SU-DHL-6 (cell line): Measurements from ENCODE around the gene TBX2.
"Not testable (repeated sequence)": the region's sequence is repeated elsewhere in the genome, so short reads cannot be mapped to it uniquely, and the experiment has no call there.

Source experiments
- H2AFZ ChIP-seq: fragments of 200-600 bp; sonication (generic); 2 replicates; pipeline ENCODE4 v1.6.1; 2014; ENCODE audit warnings: low read depth, mild to moderate bottlenecking, moderate library complexity, mixed read lengths, antibody characterized with exemption, low read length; ENCODE audit not compliant: severe bottlenecking
- H3F3A ChIP-seq: fragments of 200-600 bp; shearing (Covaris generic); 2 replicates; pipeline ENCODE4 v1.6.0; 2016; ENCODE audit warnings: antibody characterized with exemption, mild to moderate bottlenecking; ENCODE audit not compliant: insufficient read depth
- H3K27ac ChIP-seq: fragments of 200-600 bp; sonication (generic); 2 replicates; pipeline ENCODE4 v1.5.1; 2016; ENCODE audit warnings: low read depth, mild to moderate bottlenecking, low read length, moderate library complexity, mixed read lengths
- H3K27me3 ChIP-seq: fragments of 200-600 bp; sonication (generic), shearing (Covaris generic); 2 replicates; pipeline ENCODE4 v1.6.0; 2014; ENCODE audit warnings: mild to moderate bottlenecking, low read length
- H3K36me3 ChIP-seq: fragments of 200-600 bp; sonication (generic); 2 replicates; pipeline ENCODE4 v1.6.1; 2014; ENCODE audit warnings: mild to moderate bottlenecking, low read length, mixed read lengths
- H3K4me2 ChIP-seq: fragments of 300-600, 200-600 bp; shearing (Covaris generic), sonication (generic); 2 replicates; pipeline ENCODE4 v1.6.0; 2014; ENCODE audit warnings: low read length, low read depth, mild to moderate bottlenecking; ENCODE audit not compliant: poor library complexity, severe bottlenecking
- H3K4me3 ChIP-seq: fragments of 200-600 bp; sonication (generic); 2 replicates; pipeline ENCODE4 v1.5.1; 2014; ENCODE audit warnings: antibody characterized with exemption, low read length, mild to moderate bottlenecking, mixed read lengths; ENCODE audit not compliant: insufficient read depth, poor library complexity, severe bottlenecking
- H3K79me2 ChIP-seq: fragments of 200-600 bp; sonication (generic); 2 replicates; pipeline ENCODE4 v1.6.1; 2014; ENCODE audit warnings: mild to moderate bottlenecking, low read length, moderate library complexity; ENCODE audit not compliant: insufficient read depth
- H3K9ac ChIP-seq: fragments of 200-600 bp; sonication (generic); 2 replicates; pipeline ENCODE4 v1.7.0; 2014; ENCODE audit warnings: mild to moderate bottlenecking, low read length
- H3K9me2 ChIP-seq: fragments of 200-600 bp; sonication (generic); replicated peaks from 2 replicates; pipeline ENCODE4 v1.6.1; 2014; ENCODE audit warnings: low read length; ENCODE audit not compliant: insufficient read depth
- H3K9me3 ChIP-seq: fragments of 200-600 bp; sonication (generic); 2 replicates; pipeline ENCODE4 v1.6.1; 2014; ENCODE audit warnings: low read length, mixed read lengths; ENCODE audit not compliant: insufficient read depth
- H4K20me1 ChIP-seq: fragments of 200-600 bp; sonication (generic); 2 replicates; pipeline ENCODE4 v1.6.1; 2014; ENCODE audit warnings: low read depth, mild to moderate bottlenecking, antibody characterized with exemption, low read length, moderate library complexity, mixed read lengths
- EZH2phosphoT487 ChIP-seq: fragments of 200-600 bp; sonication (generic), shearing (Covaris generic); conservative IDR thresholded peaks from 2 replicates; pipeline ENCODE4 v1.6.1; 2018; ENCODE audit warnings: mild to moderate bottlenecking, antibody characterized with exemption, low read length, moderate library complexity, mixed read lengths
- TF ChIP-seq, protein P1 (sequence below): fragments of 200-600 bp; sonication (generic); IDR thresholded peaks from one replicate; pipeline ENCODE4 v1.5.1; 2017; ENCODE audit warnings: antibody characterized with exemption, mild to moderate bottlenecking, low read length, moderate library complexity; ENCODE audit not compliant: insufficient read depth, poor library complexity, severe bottlenecking

The TBX2 gene

DNA sequence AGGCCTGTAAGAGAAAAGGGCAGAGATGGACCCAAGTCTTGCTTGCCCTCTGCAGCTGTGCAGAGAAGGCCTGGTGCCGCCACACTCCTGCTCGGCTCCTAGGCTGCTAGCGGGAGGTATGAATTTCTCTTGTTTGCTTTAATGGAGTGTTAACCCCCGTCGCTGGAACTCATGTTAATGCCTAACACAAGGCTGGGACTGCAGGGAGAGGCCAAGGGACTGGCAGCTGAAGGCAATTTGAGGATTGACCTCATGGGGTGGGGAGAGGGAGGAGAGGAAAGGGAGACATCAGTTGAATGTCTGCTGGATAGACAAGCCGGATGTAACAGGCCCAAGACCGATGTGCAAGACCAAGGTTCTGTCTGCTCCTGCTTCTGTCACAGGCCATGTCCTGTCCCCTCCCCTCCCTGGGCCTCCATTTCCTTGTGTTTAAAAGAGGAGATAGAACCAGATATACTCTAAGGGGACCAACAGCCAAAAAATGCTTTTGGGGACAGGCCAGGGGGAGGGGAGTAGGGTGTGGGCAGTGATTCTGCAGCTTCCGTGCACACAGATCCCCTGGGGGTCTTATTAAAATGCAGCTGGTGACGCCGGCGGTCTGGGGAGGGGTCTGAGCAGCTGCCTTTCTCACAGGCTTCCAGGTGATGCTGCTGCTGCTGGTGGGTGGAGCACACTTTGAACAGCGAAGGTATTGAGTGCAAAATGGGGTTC is 46.7 kb upstream of the TBX2 start:
- H3F3A ChIP-seq = no peaks in the 10 kb centered on the region
- H3K4me2 ChIP-seq = no peak overlapping the region
- H3K9ac ChIP-seq = no peak overlapping the region
- no peaks in the 10 kb centered on the region for H3K36me3 ChIP-seq
- H3K79me2 ChIP-seq = no peaks in the 10 kb centered on the region
- no peak overlapping the region for H3K4me3 ChIP-seq
- no peak overlapping the region for H2AFZ ChIP-seq
- no peak overlapping the region for H3K27ac ChIP-seq
- no peaks in the 10 kb centered on the region for H3K9me3 ChIP-seq
- TF ChIP-seq EZH2phosphoT487 = no peak
- TF ChIP-seq, protein P1, sequence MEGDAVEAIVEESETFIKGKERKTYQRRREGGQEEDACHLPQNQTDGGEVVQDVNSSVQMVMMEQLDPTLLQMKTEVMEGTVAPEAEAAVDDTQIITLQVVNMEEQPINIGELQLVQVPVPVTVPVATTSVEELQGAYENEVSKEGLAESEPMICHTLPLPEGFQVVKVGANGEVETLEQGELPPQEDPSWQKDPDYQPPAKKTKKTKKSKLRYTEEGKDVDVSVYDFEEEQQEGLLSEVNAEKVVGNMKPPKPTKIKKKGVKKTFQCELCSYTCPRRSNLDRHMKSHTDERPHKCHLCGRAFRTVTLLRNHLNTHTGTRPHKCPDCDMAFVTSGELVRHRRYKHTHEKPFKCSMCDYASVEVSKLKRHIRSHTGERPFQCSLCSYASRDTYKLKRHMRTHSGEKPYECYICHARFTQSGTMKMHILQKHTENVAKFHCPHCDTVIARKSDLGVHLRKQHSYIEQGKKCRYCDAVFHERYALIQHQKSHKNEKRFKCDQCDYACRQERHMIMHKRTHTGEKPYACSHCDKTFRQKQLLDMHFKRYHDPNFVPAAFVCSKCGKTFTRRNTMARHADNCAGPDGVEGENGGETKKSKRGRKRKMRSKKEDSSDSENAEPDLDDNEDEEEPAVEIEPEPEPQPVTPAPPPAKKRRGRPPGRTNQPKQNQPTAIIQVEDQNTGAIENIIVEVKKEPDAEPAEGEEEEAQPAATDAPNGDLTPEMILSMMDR = no peak
- H4K20me1 ChIP-seq = no peaks in the 10 kb centered on the region
- H3K27me3 ChIP-seq = no peaks in the 10 kb centered on the region
- no peaks in the 10 kb centered on the region for H3K9me2 ChIP-seq

DNA sequence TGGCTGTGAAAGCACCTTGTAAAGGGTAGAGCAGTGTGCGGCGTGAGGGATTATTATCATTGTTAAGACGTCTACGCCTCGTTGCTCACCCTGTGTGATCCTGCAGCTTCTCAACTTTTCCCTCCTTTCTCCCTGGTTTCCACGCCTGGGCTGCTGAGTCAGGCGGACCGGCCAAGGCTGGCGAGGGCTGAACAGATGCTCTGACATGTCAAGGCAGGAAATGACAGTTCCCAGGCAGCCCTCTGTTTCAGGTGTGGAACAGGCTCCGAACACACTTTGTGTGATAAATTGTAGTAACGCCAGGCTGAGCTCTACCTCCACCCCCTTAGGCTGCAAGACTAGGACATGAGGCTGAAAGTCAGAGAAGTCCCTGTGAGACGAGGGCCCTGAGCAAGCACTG is 46.0 kb upstream of the TBX2 start:
- Histone ChIP-seq H3K79me2 (no peaks in the 10 kb centered on the region), H4K20me1 (no peaks in the 10 kb centered on the region), H3K4me3 (no peak overlapping the region), H3K9ac (no peak overlapping the region), H3K36me3 (no peaks in the 10 kb centered on the region), H3K9me2 (no peaks in the 10 kb centered on the region), H3K27ac (no peak overlapping the region), H3K4me2 (no peak overlapping the region), H3K9me3 (no peaks in the 10 kb centered on the region), H3F3A (no peaks in the 10 kb centered on the region), H2AFZ (no peak overlapping the region), H3K27me3 (no peaks in the 10 kb centered on the region)
- TF ChIP-seq, protein P1 = no peak
- TF ChIP-seq EZH2phosphoT487 = no peak

DNA sequence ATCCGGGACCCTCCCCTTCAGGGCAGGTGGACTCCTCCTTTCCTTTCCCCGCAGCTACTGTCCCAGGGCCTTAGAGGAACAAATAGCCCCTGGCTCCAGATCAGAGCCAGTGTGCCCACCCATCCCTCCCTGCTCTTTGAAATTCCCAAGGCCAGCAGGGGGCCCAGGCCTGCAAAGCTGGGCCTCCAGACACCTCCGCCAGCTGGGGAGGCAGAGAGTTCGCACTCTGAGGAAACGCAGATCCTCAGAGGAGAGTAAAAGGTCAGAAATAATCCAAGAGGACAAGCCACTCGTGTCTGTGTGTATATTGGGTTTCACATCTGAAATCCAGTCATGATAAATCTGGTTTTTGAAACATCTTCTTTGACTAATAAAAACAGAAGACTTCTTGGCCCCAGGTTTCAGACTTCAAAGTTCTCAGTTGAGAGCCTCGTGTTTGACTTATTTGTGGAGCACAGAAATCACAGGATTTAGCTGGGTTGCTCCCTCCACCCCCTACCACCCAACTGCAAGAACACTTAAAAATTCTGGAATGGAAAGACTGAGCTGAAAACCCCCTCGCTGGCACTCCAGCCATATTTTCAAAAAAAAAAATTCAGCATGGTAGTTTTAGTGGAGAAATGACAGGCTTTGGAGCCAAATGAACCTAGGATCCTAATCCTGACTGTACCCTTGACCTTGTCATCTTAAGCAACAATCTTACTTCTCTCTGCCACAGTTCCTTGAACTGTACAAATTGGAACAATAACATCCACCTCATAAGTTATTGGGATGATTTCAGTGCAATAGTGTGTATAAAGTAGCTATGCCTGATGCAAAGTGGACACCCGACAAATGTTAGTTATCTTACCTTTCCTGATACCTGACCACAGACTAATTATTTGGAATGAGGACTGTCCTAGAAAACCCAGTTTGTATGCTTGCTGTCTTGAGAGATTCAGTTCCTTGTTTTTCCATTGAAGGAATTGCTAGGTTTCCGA is 44.5 kb upstream of the TBX2 start:
- Histone ChIP-seq H3K9ac (no peak overlapping the region), H3K4me2 (no peak overlapping the region), H2AFZ (no peak overlapping the region), H3K27ac (no peak overlapping the region), H3K79me2 (no peaks in the 10 kb centered on the region), H3K27me3 (no peaks in the 10 kb centered on the region), H4K20me1 (no peaks in the 10 kb centered on the region), H3F3A (no peaks in the 10 kb centered on the region), H3K9me2 (no peaks in the 10 kb centered on the region), H3K36me3 (no peaks in the 10 kb centered on the region), H3K9me3 (no peaks in the 10 kb centered on the region), H3K4me3 (no peak overlapping the region)
- TF ChIP-seq, protein P1 = no peak
- no peak for TF ChIP-seq EZH2phosphoT487

DNA sequence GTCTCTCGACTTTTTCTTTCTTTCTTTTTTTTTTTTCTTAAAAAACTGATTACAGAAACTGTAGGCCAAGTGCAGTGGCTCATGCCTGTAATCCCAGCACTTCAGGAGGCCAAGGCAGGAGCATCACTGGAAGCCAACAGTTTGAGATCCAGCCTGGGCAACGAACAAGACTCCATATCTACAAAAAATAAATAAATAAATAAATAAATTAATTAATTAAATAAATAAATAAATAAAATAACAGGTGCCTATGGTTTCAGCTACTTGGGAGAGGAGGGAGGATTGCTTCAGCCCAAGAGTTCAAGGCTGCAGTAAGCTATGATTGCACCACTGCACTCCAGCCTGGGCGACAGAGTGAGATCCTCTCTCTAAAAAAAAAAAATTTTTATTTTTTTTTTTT is 42.6 kb upstream of the TBX2 start:
- H4K20me1 ChIP-seq, H3K27me3 ChIP-seq, H3K9ac ChIP-seq, H3K79me2 ChIP-seq, H2AFZ ChIP-seq, H3F3A ChIP-seq, H3K36me3 ChIP-seq, H3K9me2 ChIP-seq, H3K27ac ChIP-seq, H3K4me2 ChIP-seq, H3K4me3 ChIP-seq, H3K9me3 ChIP-seq: not testable (repeated sequence)

DNA sequence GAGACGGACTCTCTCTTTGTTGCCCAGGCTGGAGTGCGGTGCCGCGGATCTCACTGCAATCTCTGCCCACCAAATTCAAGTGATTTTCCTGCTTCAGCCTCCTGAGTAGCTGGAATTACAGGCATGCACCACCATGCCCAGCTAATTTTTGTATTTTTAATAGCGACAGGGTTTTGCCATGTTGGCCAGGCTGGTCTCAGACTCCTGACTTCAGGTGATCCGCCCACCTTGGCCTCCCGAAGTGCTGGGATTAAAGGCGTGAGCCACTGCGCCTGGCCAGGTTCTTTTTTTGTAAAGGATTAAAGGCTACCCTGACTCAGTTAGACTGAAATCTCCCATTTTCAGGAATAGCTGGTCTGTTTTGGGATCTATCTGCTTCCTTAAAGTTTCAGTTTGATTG is 40.1 kb upstream of the TBX2 start:
- not testable (repeated sequence) for H2AFZ ChIP-seq, H3K27ac ChIP-seq, H3K9me3 ChIP-seq, H3K79me2 ChIP-seq, H3K4me3 ChIP-seq, H3K36me3 ChIP-seq, H3K9me2 ChIP-seq, H3F3A ChIP-seq, H3K4me2 ChIP-seq, H4K20me1 ChIP-seq, H3K9ac ChIP-seq, H3K27me3 ChIP-seq
